ENCODE results near the gene UBN1. TPM values are rescaled to one million over a fixed set of nuclear protein-coding genes. Genes with fewer than 3 reads are reported as not detected.

UBN1 gene
- total RNA-seq, 1 donor from 2014 or later: 50.1 TPM

DNA sequence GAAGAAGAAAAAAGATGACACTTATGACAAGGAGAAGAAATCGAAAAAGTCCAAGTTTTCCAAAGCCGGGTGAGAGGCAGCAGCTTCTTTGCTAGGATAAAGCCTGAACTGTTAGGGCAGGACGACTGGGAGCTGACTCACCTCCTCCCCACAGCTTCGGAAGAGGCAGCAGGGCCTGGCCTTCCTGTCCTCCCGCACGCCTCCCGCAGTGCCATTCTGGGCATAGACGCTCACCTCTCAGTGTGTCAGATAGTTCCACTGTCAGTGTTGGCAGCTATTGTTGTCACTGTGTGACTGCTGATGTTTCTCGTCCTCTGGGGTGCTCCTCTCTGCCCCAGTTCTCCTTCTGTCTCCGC is 12.6 kb downstream of the UBN1 start:
- no peak for DNase-seq (ENCODE audit: extremely low read depth, low read depth, low spot score)

DNA sequence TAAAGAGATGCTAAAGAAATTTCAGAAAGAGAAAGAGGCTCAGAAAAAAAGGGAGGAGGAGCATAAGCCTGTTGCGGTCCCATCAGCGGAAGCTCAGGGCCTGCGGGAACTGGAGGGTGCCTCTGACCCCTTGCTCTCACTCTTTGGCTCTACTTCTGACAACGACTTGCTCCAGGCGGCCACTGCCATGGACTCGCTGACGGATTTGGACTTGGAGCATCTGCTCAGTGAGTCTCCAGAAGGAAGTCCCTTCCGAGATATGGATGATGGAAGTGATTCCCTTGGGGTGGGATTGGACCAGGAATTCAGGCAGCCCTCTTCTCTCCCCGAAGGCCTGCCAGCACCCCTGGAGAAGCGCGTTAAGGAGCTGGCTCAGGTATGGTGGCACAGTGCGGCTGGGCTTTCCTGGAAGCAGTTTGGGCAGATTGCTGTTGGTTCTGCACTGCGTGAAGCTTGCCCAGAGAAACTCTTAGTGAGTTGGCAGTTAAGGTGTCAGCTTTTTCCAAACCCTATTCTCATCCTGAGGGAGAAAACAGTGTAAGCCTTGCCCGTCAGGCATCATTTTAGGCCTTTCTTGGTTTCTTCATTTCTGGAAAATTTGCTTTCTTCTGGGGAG is 13.6 kb downstream of the UBN1 start:
- DNase-seq (ENCODE audit: extremely low read depth, low read depth, low spot score): no peak

DNA sequence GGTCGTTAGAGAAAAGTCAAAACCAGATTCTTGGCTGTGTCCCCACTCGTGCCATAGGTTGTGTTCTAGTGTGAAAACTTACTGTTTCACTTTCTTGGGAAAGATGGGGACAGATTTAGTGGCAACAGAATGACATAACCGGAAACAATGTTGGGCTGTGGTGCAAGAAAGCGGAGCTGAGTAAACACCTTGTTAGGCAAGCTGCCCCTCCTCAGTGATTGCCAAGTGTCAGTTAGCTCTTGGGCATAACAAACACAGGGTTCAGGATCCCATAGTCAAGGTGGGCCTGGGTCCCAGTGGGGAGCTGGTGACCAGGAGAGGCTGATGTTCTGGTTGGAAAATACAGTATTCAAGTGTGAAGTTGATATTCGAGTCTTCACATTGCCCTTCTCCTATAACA is 15.4 kb downstream of the UBN1 start:
- DNase-seq (ENCODE audit: extremely low read depth, low read depth, low spot score): no peak

DNA sequence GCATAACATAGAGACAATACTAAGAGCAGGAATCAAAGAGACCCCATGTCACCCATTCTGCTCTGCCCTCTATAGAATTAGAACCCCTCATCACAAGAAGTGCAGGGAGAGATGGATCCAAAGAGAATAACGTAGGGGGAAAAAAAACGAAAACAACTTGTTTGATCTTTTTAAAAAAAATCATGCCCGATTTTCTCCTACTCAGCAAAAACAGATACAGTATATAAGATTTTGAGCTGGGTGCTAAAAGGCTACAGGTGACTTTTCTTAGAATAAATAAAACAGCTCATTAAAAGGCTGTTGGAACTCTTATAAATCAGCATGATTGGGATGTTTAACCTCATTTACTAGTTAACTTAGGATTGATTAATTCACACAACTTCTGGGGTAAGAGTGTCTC is 17.4 kb downstream of the UBN1 start:
- no peak for DNase-seq (ENCODE audit: extremely low read depth, low read depth, low spot score)

DNA sequence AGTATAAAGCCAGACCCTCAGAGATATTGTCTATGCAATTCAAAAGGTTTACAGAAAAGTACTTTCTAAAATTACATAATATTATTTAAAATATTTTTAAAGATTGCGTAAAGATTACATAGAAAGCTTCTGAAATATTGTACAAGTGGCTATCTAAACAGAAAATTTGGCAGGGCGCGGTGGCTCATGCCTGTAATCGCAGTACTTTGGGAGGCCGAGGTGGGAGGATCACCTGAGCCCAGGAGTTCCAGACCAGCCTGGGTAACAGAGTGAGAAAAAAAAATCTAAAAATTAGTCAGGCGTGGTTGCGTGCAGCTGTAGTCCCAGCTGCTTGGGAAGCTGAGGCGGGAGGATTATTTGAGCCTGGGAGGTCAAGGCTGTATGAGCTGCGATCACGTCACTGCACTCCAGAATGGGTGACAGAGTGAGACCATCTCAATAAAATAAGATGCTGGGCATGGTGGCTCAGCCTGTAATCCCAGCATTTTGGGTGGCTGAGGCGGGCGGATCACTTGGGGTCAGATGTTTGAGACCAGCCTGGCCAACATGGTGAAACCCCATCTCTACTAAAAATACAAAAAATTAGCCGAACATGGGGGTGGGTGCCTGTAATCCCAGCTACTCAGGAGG is 18.1 kb downstream of the UBN1 start:
- no peak for DNase-seq (ENCODE audit: extremely low read depth, low read depth, low spot score)

DNA sequence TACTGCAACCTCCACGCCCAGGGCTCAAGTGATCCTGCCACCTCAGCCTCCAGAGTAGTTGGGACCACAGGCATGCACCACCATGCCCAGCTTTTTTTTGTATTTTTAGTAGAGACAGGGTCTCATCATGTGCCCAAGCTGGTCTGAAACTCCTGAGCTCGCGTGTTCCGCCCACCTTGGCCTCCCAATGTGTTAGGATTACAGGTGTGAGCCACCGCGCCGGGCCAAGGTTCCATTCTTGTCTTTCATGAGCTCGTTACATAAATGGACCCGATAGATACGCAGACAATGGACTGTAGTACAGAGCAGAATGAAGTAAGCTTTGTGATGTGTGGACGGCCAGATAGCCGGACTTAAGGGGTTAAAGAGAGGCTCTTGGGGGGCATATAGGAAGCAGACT is 19.3 kb downstream of the UBN1 start:
- no peak for DNase-seq (ENCODE audit: extremely low read depth, low read depth, low spot score)

DNA sequence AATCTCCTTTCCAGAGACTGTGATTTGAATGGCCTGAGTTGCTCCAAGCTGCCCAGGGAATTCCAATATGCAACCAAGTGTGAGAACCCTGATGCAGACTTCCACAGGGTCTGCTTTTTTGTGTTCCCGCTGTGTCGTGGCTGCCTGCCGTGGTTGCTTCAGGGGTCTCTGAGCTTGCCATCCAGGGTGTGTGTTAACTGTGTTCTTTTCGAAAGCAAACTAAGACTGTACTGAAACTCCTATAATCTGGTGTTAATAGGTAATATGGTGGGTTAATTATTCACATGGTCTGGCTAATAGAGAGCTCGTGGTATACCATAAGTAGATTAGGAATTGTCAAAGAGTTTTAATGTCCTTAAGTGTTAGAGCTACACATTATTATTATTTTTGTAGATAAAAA is 20.7 kb downstream of the UBN1 start:
- DNase-seq (ENCODE audit: extremely low read depth, low read depth, low spot score): no peak

DNA sequence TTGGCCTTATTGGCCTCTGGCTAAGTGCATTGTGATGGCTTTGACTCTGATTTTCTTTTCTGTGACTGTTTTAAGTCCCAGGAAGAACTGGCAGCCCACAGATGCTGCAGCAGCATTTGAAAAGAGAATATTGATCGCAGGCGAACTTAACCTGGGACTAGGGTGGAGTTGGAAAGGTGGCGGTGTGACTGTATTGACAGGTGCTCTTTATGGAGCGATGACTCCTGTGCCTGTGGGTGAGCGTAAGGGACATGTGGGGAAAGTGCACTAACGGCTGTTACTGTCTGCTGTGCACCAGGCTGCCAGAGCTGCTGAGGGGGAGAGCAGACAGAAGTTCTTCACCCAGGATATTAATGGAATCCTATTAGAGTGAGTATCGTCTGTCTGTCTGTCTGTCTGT is 21.3 kb downstream of the UBN1 start:
- DNase-seq (ENCODE audit: extremely low read depth, low read depth, low spot score): no peak

DNA sequence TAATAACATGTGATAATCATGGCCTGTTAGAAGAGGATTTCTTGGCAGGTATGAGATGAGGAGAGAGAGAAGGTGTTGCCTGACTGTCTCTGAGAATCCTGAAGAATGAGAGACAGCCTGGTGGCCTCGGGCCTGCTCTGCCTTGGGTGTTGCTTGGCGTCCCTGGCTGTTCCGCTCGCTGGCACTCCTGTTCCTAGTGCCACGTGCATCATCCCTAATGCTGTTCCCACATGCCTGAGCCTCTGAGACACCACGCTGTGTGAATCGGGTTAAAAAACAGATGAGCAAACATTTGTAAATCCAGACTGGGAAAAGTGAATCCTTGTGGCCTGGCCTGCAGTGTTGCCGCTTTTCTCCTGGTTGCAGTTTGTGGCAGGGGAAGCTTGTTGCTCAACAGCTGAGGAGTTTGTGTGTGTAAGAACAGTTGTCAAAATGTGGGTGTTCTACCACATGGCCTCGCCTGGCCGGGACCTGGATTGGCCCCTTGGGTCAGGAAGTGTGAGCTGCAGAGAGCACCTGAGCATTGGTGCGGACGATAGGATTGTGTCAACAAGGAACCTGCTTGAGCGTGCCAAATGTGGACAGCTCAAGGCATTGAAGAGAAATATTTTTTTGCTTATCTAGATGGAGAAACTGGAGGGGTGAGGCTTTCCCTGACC is 22.0 kb downstream of the UBN1 start:
- DNase-seq (ENCODE audit: extremely low read depth, low read depth, low spot score): no peak

DNA sequence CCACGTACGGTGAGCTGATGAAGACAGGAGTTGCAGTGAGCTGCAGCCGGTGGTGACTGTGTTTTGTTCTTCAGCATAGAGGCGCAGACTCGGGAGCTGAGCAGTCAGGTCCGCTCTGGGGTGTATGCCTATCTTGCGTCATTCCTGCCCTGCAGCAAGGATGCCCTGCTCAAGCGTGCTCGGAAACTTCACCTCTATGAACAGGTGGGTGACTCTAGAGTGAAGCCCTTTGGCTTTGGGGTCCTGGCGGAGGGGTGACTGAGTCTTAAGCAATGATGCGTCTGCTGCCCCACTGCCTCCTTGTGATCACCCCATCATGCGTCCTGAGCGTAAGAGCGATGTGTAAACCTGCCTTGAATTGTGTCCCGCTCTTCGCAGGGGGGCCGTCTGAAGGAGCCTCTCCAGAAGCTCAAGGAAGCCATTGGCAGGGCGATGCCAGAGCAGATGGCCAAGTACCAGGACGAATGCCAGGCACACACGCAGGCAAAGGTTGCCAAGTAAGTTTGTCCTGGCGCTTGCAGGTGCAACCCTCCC is 22.9 kb downstream of the UBN1 start:
- DNase-seq (ENCODE audit: extremely low read depth, low read depth, low spot score): no peak

DNA sequence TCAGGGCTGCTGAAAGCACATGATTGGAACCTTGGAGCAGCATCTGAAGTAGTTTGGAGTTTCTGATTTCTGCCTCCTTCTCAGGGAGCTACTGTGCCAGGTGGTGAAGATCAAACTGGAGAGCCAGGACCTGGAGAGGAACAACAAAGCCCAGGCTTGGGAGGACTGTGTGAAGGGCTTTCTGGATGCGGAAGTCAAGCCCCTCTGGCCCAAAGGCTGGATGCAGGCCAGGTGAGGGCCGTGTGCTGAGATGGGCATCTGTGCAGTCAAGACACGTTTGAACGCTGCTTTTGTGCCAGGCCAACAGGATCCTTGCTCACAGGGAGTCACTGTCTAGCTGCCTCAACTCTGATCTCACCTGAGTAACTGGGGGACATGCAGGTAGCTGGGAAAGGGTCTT is 23.8 kb downstream of the UBN1 start:
- DNase-seq (ENCODE audit: extremely low read depth, low read depth, low spot score): no peak

DNA sequence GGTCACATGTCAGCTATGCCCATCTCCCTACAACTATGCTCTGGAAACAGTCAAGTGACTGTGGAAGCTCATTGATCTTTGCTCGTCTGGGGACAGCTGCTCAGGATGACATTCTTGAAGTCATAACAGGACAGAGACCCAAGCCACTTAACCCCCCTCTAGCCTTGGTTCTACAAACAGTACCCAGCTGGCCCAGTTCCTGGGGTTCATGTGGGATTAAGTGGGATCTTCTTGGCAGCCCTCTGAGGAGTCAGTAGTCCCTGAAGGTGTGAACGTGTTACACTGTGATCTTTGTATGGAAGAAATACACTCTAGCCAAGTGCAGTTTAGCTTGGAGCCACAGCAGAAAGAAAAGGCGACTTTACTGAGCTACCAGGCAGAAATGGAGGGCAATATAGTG is 25.8 kb downstream of the UBN1 start:
- DNase-seq (ENCODE audit: extremely low read depth, low read depth, low spot score): no peak

DNA sequence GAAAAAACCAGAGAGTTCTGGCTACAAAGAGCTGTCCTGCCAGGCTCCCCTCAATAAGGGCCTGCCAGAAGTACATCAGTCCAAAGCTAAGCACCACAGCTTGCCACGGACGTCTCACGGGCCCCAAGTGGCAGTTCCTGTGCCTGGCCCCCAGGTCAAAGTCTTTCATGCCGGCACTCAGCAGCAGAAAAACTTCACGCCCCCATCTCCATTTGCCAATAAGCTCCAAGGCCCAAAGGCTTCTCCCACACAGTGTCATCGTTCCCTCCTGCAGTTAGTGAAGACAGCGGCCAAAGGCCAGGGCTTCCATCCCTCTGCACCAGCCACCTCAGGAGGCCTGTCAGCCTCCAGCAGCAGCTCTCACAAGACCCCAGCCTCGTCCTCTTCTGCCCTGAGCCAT is 27.4 kb downstream of the UBN1 start:
- DNase-seq (ENCODE audit: extremely low read depth, low read depth, low spot score): no peak

DNA sequence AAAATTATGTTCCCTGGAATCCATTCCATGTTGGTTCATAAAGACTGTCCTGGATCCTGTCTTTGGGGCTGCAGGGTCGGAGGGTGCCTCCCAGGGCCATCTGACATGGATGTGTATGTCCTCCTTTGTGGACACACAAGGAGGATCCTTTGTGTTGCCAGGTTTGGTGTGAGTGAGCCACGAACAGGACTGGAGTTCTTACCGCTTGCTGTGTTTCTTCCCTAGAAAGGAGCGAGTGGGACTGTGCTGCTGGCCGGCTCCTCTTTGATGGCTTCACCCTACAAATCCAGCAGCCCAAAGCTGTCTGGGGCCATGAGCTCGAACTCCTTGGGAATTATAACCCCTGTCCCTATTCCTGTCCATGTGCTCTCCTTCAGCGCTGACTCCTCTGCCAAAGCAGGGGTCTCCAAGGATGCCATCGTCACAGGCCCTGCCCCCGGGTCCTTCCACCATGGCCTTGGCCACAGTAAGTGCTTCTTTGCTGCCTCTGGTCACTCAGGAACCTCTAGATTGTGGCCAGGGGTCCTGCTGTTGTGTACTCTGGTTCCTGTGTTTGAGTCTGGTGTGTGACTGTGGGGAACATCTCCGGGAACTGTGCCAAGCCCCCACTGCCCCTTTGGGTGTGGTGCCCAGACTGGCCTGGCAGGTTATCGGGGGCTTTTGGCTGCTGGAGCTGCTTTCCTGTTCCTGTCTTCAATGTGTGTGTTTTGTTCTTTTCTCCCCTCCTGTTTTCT is 29.5 kb downstream of the UBN1 start:
- no peak for DNase-seq (ENCODE audit: extremely low read depth, low read depth, low spot score)

DNA sequence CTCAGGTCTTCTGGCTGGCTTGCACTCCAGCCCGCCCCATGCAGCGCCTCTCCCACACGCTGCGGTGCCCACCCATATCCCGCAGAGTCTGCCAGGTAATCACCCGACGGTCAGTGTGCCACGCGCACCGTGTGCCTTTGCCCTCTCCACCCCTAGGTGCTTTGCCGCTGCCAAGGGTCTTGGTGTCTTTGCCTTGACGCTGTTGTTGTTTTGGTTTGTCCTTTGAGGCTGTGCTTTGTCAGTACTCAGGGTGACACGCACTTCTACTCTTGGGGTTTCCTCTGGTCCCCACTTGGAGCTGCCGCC is 30.1 kb downstream of the UBN1 start:
- no peak for DNase-seq (ENCODE audit: extremely low read depth, low read depth, low spot score)

DNA sequence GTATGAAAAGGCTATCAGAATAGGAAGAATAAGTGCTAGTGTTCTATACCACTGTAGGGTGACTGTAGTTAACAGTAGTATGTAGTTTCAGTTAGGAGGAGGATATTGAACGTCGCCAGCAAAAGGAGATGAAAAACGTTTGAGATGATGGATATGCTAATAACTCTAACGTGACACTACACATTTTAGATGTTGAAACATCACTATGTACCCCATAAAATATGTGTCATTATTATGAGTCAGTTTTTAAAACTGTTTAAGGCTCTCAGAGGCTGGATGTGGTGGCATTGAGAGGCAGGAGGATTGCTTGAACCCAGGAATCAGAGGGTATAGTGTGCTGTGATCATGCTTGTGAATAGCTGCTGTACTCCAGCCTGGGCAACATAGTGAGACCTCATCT is 31.8 kb downstream of the UBN1 start:
- no peak for DNase-seq (ENCODE audit: extremely low read depth, low read depth, low spot score)

DNA sequence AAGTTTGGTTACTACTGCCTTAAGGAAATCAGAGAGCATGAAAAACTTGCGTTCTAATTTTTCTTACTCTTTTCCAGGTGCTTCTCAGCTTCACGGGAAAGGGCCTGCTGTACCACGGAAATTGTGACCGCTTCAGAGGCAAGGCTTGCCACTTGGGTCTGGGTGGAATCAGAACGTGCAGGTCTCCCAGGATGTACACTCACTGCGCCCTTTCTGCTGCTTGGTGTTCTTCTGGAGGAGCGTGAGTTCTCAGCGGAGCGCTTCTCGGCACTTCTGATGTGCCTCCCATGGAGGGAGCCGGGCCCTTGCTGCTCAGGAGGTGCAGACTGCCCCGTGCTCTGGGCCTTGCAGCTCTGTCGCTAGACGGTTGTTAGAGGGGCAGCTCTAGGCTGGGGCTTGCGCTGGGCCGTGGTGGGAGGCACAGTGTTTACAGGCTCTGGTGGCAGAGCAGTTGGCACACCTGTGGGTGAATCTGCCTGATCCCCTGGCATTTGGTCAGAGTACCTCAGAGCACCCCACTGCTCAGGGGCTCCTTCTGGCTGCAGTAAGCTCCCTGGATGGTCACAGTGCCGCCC is 32.8 kb downstream of the UBN1 start:
- DNase-seq (ENCODE audit: extremely low read depth, low read depth, low spot score): no peak

DNA sequence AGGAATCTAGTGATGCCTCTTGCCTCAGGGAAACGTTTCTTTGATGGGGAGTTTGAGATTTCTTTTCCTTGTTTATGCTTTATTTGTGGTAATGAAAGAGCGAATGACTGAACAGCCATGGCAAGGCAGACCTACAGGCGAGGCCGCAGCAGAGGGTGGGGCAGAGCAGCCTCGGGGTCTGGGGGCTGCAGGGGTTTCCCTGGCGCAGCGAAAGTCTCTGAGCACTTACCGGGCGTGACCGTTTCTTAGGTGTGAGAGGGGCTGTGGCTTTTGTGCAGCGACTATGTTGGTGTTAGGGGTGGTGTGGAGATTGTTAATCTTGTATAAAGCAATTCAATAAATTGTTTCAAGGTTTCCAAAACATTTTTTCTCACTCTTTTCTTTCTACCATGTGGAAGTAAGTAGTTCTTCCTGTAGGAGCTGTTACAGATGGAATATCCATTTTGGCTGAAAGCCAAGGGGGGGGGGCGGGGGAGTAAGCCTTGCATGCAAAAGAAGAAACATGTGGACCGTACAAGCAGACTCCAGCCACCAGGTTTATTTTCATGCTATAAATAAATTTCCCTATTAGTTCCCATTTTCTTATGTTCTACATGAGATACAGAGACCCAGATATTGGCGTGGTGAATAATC is 34.8 kb downstream of the UBN1 start:
- DNase-seq (ENCODE audit: extremely low read depth, low read depth, low spot score): no peak

DNA sequence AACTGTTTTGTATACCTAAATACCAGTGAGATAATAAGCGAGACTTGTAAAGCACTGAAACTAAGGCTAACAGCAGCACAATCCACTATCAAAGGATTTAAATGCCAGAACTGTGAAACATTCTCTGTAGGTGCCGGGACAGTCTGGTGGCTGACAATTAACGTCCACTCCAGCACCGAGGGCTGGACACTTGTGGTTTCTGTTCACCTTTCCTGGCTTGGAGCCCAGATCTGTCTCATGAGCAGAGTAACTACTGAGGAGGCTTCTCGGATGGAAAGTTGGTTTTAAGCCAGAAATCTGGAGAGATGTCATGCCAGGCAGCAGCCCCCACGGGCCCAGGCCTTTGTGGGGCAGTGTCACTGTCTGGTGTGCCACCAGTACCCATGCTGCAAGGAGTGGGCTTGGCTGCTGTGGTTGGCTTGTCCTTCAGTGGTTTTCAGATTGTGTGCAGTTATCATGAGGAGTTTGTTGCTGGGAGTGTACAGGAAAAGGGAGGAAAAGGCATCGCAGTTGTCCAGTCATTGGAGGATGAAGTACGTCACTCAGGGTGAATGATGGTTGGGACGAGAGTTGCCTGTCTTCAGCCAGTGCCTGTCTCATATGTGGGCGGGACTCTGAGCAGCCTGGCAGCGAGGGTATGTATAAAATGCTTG is 35.5 kb downstream of the UBN1 start:
- DNase-seq (ENCODE audit: extremely low read depth, low read depth, low spot score): no peak

DNA sequence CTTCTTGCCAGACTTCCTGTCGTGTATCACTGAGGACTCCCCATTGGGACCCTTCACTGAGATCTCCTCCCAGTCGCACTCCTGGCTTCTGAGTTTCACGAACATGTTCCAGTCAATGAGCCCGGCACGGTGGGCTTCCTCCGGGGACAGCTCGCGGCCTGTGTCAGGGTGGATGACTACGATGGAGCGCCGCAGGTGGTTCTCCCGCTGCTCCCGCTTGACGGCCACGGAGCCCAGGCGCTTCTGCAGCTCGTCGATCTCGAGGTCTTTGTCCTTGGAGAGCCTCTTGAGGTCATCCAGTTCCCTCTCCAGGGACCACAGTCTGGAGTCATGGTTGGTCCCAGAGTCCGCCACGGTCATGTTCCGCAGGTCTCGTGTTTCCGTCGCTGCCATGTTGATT is 36.2 kb downstream of the UBN1 start:
- no peak for DNase-seq (ENCODE audit: extremely low read depth, low read depth, low spot score)

DNA sequence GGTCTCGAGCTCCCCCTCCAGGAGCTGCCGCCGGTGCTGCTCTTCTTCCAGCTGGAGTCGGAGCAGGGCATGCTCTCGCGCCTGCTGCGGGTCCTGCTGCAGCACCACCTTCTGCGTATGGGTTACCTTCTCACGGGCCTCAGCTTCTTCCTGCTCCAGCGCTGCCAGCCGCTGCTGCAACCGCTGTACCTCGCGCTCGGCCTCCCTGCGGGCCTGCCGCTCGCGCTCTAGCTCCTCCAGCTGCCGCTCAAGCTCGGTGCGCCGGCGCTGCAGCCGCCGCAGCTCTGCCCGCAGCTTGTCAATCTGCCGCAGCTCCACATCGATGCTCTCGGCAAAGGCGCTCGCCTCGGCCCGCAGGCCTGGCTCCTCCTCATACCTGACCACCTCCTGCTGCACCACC is 36.9 kb downstream of the UBN1 start:
- no peak for DNase-seq (ENCODE audit: extremely low read depth, low read depth, low spot score)
